NCI-H2081 (cell line): Measurements from ENCODE around the gene EFEMP2.
"Not testable (repeated sequence)": the region's sequence is repeated elsewhere in the genome, so short reads cannot be mapped to it uniquely, and the experiment has no call there.

Source experiments
- DNase-seq, 2 experiments: peaks; one replicate each; lab custom pipeline; 2025; lab: John Stamatoyannopoulos, UW

The EFEMP2 gene

DNA sequence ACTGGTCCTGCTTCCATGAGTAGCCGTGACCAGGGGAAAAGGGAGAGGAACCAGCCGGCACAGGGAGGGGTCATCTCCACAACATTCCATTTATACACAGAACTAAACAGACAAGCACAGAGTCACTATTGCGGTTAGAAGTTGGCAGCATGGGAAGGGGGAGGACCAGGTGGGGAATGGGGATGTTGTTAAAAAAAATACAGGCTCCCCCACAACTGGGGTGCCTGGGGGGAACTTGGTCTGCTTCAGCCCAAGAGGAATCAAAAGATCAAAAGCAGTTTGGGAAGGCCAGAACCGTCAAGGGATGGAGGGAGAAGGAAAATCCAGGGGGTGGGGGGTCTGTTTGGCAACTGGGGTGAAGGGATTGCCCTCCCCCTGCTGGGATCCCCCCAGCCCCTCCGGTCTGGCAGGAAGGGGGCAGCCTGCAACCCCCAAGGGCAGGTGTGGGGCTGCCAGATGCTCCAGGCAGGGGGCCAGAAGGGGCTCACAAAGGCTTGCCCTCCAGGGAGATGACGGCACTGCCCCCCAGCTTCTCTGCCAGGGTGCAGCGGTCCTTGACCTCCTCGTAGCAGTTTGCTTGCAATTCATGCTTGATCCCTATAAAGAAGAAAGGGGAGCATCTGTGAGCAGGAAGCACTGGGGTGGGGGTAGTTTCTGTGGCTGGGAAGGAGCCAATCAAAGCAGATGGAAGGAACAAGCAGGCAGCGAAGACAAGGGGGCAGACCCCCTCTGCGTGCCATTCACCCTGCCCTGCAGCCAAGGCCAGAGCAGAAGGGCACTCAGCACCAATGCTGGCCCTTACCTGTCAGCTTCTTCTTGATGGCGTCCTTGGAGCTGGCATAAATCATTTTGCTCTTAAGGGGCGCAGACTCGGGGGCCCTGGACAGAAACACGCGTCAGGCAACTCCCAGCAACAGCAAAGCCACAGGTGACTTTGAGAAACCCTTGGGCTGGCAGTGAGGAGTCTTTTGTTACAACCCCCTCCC lies 17.5 kb downstream of the EFEMP2 start:
- no peak for DNase-seq

DNA sequence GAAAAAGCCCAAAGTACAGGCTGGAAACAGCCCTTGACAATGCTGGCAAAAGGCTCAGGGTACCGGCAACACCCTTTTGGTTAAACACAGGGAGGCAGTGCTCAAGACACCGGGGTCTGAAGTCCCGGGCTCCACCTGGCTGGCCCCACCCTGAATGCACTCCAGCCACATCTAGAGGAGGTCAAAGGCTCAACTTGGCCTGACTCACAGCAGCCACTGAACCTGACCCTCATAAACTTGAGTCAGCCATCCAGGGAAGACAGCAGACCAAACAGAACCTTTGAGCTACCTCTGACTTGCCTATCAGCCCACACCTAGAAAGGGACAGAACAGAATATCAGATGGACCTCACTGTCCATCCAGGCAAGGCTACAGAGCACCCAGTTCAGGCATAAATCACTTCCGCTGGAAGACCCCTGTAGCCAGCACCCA lies 18.4 kb downstream of the EFEMP2 start:
- no peak for DNase-seq

DNA sequence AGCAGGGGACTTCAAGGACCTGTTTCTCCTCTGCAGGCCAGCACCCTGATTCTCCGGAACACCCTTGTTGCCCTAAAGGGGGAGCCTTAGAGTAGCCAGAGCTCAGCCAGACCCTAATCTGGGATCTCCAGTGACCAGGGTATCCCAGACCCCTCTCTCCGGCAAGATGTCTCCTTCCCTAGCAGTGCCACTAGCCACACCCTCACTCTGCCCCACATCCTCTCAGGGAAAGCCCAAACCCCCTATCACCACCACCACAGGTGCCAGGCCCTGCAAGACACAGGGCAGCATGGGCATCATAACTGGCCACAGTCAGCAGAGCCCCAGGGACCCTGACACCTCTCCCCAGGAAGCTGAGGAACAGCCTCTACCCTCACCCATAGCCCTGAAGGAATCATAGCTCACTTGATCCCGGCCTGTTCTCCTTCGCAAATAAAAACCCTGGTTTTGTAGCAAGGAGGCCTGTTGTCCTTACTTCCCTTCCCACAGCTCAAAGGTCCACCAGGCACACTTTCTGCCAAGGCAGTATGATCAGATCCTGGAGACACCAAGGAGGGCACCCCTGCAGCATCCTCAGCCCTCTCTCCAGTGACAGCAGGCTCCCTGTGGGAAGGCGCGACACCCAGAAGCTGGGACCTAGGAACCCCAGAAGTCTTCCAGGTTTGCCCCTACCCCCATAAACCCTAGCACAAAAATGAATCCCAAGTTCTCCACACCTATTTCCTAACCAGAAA lies 19.2 kb downstream of the EFEMP2 start:
- DNase-seq: no peak

DNA sequence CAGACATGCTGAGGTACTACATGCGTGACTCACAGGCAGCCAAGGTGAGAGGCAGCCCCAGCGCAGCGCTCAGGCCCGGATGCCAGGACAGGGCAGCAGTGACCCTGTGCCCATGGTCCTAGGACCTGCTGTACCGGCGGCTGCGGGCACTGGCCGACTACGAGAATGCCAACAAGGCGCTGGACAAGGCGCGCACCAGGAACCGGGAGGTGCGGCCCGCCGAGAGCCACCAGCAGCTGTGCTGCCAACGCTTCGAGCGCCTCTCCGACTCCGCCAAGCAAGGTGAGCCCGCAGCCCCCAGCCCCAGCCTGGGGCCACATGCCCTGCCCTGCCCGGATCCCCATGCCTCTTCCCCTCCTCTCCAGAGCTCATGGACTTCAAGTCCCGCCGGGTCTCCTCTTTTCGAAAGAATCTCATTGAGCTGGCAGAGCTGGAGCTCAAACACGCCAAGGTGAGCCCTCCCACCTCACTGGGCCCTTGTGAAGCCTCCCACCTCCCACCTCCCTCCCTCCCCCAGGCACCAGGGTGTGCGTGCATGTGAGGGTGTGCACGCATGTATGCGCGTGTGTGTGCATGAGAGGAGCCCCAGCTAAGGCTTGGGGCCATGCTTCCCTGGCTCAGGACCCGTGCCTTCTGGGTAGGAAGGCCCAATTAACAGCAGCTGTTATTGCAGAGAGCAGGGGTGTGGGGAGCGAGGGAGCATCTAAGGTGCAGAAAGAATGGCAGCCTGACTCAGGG lies 19.9 kb downstream of the EFEMP2 start:
- DNase-seq: no peak

DNA sequence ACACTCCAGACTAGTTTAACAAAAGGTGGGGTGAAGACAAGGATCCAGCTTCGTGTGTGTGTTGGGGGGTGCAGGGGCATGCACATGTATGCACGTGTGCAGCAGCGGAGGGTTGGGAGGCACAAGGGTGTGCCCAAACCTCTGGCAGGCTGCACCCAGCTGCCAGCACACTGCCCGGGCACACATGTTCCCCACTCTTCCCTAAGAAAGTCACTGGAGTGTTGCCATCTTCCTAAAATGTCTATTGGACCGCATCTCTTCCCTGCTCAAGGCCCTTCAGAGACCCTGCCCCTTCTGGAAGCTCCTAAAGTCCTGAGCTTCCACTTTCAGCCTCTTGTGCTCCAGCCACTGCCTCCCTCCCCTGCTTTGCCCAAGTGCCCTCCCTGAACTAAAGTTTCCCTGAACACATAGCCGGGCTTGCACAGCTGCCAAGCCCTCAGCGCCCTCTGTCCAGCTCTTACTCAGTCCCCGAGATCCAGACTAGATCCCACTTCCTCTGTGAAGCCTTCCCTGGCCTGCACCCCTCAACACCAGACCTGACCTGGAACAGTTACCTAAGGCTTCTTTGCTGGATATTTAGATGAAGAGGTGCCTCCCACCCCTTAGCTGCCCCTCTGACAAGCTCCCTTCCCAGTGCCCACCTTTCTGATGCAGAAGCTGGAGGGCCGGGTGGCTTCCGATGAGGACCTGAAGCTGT lies 20.6 kb downstream of the EFEMP2 start:
- DNase-seq: no peak

DNA sequence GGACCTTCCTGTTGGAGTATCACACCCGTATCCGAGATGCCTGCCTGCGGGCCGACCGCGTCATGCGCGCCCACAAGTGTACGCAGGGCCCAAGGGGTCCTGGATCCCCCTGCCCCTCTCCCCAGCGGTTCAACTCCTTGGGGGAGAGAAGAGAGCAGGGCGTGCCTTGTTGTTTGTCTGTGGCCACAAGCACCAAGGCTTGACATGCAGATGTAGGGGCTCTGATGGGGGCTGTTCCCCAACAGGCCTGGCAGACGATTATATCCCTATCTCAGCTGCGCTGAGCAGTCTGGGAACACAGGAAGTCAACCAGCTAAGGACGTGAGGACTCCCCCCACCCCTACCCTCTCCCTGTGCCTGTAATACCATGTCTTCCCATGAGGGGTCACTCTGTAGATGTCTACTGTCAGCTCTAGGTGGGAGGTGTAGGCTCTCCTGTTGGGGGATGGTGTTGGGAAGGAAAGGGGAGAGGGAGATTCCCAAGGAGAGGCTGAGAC lies 21.5 kb downstream of the EFEMP2 start:
- no peak for DNase-seq

DNA sequence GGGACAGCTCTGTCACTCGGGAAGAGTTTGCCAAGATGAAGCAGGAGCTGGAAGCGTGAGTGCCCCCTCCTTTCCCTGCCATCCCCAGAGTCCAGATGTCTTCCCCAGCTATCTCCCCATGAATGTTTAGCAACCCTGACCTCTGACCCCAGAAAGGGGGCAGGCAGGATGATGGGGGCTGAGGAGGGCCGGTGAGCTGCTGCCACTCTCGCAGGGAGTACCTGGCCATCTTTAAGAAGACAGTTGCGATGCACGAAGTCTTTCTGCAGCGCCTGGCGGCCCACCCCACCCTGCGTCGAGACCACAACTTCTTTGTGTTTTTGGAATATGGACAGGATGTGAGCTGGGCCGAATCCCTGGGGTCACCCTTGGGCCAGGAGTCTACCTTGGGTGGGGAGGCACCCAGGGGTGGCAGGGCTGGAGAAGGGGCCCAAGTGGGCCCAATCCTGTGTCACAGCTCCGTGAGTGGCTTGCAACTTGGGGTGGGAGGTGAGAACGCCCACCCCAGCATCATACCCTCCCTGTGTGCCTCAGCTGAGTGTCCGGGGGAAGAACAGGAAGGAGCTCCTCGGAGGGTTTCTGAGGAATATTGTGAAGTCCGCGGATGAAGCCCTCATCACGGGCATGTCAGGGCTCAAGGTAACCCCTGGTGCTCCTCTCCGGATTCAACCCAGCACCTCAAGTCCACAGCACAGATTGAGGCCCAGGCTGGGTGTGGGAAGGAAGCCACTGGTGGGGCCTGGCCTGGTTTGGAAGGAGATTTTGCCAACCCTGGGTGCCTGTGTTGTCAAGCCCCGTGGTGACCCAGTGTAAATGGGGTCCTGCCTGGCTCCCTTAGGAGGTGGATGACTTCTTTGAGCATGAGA lies 22.1 kb downstream of the EFEMP2 start:
- no peak for DNase-seq

DNA sequence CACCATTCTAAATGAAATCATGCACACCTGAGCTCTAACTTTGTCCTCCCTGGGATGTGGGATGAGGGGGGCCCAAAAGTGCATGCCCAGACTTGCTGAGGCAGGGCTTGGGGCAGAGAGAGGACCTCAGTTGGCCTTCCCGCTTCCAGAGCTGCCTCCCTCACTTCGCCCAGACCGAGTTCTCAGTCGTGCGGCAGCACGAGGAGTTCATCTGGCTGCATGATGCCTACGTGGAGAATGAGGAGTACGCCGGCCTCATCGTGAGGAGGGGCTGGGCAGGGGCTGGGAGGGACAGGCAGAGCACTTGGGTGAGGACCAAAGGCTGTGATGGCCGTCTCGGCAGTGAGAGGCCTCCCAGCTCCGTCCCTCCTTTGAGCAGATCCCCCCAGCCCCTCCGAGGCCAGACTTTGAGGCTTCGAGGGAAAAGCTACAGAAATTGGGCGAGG lies 22.8 kb downstream of the EFEMP2 start:
- DNase-seq: no peak

DNA sequence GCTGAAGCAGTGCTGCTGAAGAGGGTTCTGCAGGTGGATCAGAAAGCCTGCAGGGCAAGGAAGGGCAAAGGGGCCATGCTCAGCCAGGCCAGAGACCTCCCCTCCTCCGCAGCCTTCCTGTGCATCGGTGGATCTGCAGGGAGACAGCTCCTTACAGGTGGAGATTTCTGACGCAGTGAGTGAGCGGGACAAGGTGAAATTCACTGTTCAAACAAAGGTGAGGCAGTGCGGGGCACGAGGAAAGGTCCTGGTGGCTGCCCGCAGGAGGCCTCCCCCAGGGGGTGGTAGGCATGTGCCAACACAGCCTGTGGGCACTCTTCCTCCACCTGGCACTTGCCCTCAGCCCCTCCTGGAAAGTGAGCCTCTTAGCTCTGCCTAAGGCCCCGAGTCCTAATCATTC lies 23.2 kb downstream of the EFEMP2 start:
- no peak for DNase-seq

DNA sequence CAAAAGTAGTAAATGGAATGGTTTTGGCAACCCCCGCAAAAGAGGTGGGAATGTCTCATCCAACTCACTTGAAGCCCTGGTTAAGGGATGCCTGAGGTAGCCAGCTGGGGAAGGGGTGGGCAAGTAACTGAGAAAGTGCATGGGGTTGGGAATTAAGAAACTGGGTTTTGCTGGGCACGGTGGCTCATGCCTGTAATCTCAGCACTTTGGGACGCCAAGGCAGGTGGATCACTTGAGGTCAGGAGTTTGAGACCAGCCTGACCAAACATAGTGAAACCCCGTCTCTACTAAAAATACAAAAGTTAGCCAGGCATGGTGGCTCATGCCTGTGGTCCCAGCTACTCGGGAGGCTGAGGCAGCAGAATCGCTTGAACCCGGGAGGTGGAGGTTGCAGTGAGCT lies 23.9 kb downstream of the EFEMP2 start:
- not testable (repeated sequence) for DNase-seq

DNA sequence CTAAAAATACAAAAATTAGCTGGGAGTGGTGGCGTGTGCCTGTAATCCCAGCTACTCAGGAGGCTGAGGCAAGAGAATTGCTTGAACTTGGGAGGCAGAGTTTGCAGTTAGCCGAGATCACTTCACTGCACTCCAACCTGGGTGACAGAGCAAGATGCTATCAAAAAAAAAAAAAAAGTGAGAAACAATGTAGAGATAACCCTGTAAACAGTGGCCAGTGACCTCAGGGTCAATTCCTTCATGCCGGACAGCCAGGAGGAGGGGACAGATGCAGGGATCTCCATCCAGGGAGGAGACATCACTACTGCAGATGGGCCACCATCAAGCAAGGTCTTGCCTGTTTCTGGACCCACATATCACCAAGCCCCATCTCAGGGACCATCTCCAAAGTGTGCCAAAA lies 24.9 kb downstream of the EFEMP2 start:
- no peak for DNase-seq

DNA sequence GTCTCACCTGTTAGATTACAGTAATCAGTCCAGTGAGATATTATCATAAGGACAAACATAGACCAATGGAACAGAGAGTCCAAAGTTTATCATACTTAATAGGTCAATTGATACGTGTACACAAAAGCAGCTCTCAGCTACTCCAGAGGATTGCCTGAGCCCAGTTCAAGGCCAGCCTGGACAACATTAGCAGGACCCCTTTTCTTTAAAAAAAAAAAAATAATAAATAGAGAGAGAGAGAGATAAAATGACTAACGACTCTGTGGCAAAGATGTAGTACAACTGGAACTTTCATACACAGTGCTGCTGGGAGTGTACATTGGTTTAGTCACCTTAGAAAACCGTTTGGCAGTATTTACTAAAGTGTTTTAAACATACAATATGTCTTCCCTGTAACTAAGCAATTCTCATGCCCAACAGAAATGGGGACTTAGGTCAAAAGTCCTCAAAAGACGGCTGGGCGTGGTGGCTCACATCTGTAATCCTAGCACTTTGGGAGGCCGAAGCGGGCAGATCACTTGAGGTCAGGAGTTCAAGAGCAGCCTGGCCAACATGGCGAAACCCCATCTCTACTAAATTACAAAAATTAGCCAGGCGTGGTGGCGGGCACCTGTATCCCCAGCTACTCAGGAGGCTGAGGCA lies 28.2 kb downstream of the EFEMP2 start:
- DNase-seq: no peak

DNA sequence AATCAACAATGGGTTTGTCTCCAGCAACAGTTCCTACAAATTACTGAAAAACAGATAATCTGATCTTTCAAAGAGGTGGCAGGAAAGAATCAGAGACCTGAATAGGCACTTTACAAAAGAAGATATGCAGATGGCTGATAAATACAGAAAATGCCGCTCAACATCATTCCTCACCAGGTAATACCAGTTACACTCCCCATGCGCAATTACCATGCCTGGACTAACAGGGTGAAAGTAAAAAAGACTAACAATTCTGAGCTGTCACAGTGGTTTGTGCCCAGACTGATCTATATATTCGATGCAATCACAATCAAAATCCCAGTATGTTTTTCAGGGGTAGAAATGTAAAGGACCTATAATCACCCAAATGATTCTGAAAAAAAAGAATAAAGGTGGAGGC lies 28.8 kb downstream of the EFEMP2 start:
- no peak for DNase-seq

DNA sequence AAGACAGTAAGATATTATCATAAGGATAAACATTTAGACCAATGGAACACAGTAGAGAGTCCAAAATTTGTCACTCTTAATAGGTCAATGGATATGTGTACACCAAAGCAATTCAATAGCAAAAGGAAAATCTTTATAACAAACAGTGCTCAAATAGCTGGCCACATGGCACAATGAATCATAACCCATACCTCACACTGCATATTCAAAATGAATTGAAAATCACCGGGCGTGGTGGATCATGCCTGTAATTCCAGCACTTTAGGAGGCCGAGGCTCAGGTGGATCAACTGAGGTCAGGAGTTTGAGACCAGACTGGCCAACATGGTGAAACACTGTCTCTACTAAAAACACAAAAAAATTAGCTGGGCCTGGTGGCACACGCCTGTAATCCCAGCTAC lies 30.5 kb downstream of the EFEMP2 start:
- no peak for DNase-seq

DNA sequence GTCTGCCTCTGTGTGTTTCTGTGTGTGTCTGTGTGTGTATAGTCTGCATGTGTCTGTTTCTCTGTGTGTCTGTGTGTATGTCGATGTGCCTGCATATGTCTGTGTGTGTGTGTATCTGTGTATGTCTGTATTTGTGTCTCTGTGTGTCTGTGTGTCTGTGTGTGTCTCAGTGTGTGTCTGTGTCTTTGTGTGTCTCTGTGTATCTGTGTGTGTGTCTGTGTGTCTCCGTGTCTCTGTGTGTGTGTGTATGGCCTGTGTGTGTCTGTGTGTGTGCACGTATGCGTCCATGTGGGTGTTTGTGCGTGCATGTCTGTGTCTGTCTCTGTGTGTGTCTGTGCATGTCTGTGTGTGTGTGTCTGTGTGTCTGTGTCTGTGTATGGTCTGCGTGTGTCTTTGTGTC lies 38.4 kb downstream of the EFEMP2 start:
- DNase-seq: no peak

DNA sequence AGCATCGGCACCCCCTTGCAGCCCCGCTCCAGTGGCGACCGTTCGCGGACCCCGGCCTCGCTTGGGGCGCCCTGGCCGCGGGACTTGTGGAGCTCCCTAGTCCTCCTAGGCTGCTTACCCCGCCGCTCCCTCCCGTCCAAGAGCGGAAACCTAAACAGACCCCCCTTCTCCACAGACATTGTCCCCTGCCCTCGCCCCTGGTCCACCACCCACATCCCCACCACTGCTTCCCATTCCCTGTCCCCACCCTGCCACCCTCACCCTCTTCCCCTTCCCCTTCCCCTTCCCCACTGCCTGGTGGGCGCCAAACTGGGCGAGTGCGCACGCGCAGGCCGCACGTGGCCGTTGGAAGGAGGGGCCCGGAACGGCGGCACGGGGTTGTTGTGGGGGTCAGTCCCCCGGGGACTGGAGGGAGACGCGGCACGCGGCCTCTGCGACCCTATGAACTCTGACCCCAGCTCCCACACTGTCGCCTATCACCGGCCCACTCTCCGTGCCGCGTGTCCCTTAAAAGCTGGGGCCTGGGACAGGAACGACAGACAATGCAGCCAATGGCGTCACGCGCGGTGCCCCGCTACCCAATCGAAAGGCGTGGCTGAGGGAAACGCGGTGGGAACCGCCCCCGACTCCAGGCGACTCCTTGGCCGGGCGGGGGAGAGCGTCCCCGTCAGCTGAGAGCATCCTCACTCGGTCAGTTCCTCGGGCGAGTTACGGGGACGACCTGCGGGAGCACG lies 39.1 kb downstream of the EFEMP2 start, which contains the start of gene SNX32:
SNX32 (plus strand) TSS at position 667 of the 734 bp plus-strand sequence. CDS start 103 bp downstream, outside the sequence.
- peak; percentile 86 to 94 for DNase-seq

DNA sequence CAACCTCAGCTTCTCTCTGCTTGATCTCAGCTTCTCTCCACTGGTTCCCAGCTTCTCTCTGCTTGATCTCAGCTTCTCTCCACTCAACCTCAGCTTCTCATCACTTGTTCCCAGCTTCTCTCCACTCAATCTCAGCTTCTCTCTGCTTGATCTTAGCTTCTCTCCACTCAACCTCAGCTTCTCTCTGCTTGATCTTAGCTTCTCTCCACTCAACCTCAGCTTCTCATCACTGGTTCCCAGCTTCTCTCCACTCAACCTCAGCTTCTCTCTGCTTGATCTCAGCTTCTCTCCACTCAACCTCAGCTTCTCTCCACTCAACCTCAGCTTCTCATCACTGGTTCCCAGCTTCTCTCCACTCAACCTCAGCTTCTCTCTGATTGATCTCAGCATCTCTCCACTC lies 40.4 kb downstream of the EFEMP2 start:
- DNase-seq: not testable (repeated sequence)

DNA sequence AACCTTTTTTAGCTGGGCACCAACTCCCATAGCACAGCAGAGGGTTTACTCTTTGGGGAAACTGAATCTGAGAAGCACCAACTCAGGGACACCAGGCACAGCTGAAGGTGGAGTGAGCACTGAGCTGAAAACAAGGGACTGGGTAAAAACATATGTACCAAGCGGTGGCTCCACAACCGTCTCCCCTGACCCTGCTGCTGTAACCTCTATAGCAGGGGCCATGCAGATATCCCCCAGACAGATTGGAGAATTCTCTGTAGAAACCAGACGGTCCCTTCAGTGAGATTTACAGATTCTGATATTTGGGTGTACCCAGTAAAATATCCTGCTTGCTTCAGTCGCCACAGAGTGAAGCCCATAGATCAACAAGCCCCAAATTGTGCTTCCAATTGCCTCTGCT lies 43.1 kb downstream of the EFEMP2 start:
- no peak for DNase-seq
